Endothelial cell of umbilical vein (primary cell): ENCODE results near the gene CCSER1. TPM values are rescaled to one million over a fixed set of nuclear protein-coding genes. Genes with fewer than 3 reads are reported as not detected.

Experiments
- BruUV-seq: library from RNA; stranded (reverse); fragments of 400-500 nt; replicated peaks from 2 replicates; lab custom pipeline; 2021; lab: Mats Ljungman, UMichigan
- CTCF ChIA-PET: fragments of 300-600, 350-600 bp; sonication (Branson Sonifier 250); formaldehyde crosslinking; loops from one replicate; lab custom pipeline; 2021; ENCODE audit warnings: antibody characterized with exemption, inconsistent platforms; lab: Charles Lee
- POLR2A ChIA-PET: fragments of 300-600, 350-600 bp; sonication (Branson Sonifier 250); formaldehyde crosslinking; loops from one replicate; lab custom pipeline; 2021; ENCODE audit warnings: antibody characterized with exemption, inconsistent platforms; lab: Charles Lee
- DNase-seq: peaks from one replicate; pipeline ENCODE4 v3.0.0-alpha.2; 2011; ENCODE audit warnings: low read depth, low spot score
- FAIRE-seq: peaks from 2 replicates; lab custom pipeline; 2011; peaks lifted over from hg19 to GRCh38; lab: Jason Lieb, UNC
- H2AFZ ChIP-seq: 2 replicates; pipeline ENCODE4 v1.6.0; 2012; ENCODE audit warnings: low read depth, low read length, control low read depth, inconsistent platforms
- H3K27ac ChIP-seq: 2 replicates; pipeline ENCODE4 v1.5.1; 2011; ENCODE audit warnings: low read depth, mild to moderate bottlenecking, control low read depth, low read length, moderate library complexity; ENCODE audit not compliant: insufficient read depth
- H3K27me3 ChIP-seq, 2 experiments: 2 replicates each; pipeline versions ENCODE4 v1.6.0 to v1.6.1; 2011; ENCODE audit warnings: low read length in 2 of 2, mixed read lengths in 1 of 2; ENCODE audit not compliant: control insufficient read depth in 2 of 2, insufficient read depth in 2 of 2
- H3K36me3 ChIP-seq, 2 experiments: 2 replicates in 1 of 2; 3 replicates in 1 of 2; pipeline ENCODE4 v1.5.1; 2011; ENCODE audit warnings: low read length in 2 of 2, mild to moderate bottlenecking in 1 of 2, moderate library complexity in 1 of 2; ENCODE audit not compliant: control insufficient read depth in 2 of 2, insufficient read depth in 2 of 2; ENCODE audit errors: extremely low read depth in 1 of 2
- H3K4me1 ChIP-seq: 3 replicates; pipeline ENCODE4 v1.5.1; 2011; ENCODE audit warnings: mild to moderate bottlenecking, low read length; ENCODE audit not compliant: control insufficient read depth, insufficient read depth; ENCODE audit errors: extremely low read depth
- H3K4me2 ChIP-seq: 2 replicates; pipeline ENCODE4 v1.6.1; 2011; ENCODE audit warnings: low read length, control low read depth, mixed read lengths; ENCODE audit not compliant: insufficient read depth
- H3K4me3 ChIP-seq, 3 experiments: fragments of 200-600 bp in 1 of 3; sonication (generic), shearing (Covaris generic) in 1 of 3; replicated peaks in 1 of 3; 2 replicates each; pipeline ENCODE4 v1.5.1; 2011 to 2016; ENCODE audit warnings: control low read depth in 3 of 3, low read length in 3 of 3, mild to moderate bottlenecking in 2 of 3, inconsistent platforms in 1 of 3, low read depth in 1 of 3, moderate library complexity in 1 of 3; ENCODE audit not compliant: insufficient read depth in 1 of 3
- H3K79me2 ChIP-seq: 2 replicates; pipeline ENCODE4 v1.6.0; 2012; ENCODE audit warnings: low read length, inconsistent platforms; ENCODE audit not compliant: control insufficient read depth, insufficient read depth
- H3K9ac ChIP-seq: replicated peaks from 2 replicates; pipeline ENCODE3; 2011; ENCODE audit warnings: low read length, control low read depth; ENCODE audit not compliant: insufficient read depth; ENCODE audit errors: extremely low read depth
- H3K9me1 ChIP-seq: replicated peaks from 3 replicates; pipeline ENCODE4 v1.6.0; 2011; ENCODE audit warnings: mild to moderate bottlenecking, low read length; ENCODE audit not compliant: control insufficient read depth, insufficient read depth; ENCODE audit errors: extremely low read depth
- H3K9me3 ChIP-seq: replicated peaks from 2 replicates; pipeline ENCODE4 v1.5.1; 2012; ENCODE audit warnings: low read length, inconsistent platforms; ENCODE audit not compliant: control insufficient read depth, insufficient read depth
- H4K20me1 ChIP-seq: replicated peaks from 2 replicates; pipeline ENCODE3; 2011; ENCODE audit warnings: mild to moderate bottlenecking, low read length; ENCODE audit not compliant: control insufficient read depth, insufficient read depth; ENCODE audit errors: extremely low read depth
- EZH2 ChIP-seq: IDR thresholded peaks from 2 replicates; pipeline ENCODE4 v1.6.1; 2012; ENCODE audit warnings: borderline replicate concordance, low read depth, mild to moderate bottlenecking, moderate library complexity, low read length, inconsistent platforms; ENCODE audit not compliant: severe bottlenecking
- FOS ChIP-seq: IDR thresholded peaks from 2 replicates; pipeline ENCODE4 v1.6.1; 2011; ENCODE audit warnings: mild to moderate bottlenecking, low read length, moderate library complexity, borderline replicate concordance; ENCODE audit not compliant: insufficient read depth
- GATA2 ChIP-seq: IDR thresholded peaks from 2 replicates; pipeline ENCODE4 v1.7.0; 2011; ENCODE audit warnings: low read depth, mild to moderate bottlenecking, moderate library complexity, mixed read lengths, low read length; ENCODE audit not compliant: insufficient read length, insufficient read depth
- JUN ChIP-seq: IDR thresholded peaks from 2 replicates; pipeline ENCODE4 v1.6.1; 2011; ENCODE audit warnings: borderline replicate concordance, low read depth; ENCODE audit not compliant: insufficient read length, insufficient read depth
- MAX ChIP-seq: IDR thresholded peaks from 2 replicates; pipeline ENCODE4 v1.6.1; 2011; ENCODE audit not compliant: insufficient read depth, insufficient read length
- MYC ChIP-seq: IDR thresholded peaks from one replicate; pipeline ENCODE4 v1.6.1; 2011; ENCODE audit warnings: mild to moderate bottlenecking, low read depth, low read length
- POLR2A ChIP-seq: IDR thresholded peaks from 2 replicates; pipeline ENCODE4 v1.6.1; 2012; ENCODE audit warnings: low read depth, mild to moderate bottlenecking, control low read depth, low read length
- POLR2AphosphoS5 ChIP-seq: IDR thresholded peaks from 2 replicates; pipeline ENCODE4 v1.6.1; 2012; ENCODE audit warnings: low read depth, mild to moderate bottlenecking, control low read depth, low read length, moderate library complexity; ENCODE audit not compliant: insufficient read depth
- dilution Hi-C: fragments of 300-500 bp; cut with MboI; formaldehyde crosslinking; loops from one replicate; pipeline ENCODE4 v1.15.0; 2019; ENCODE audit warnings: low sequenced_read_pairs; ENCODE audit not compliant: extremely low pct_ligation_motif_present
- intact Hi-C: fragments of 100-400 bp; cut with micrococcal nuclease; formaldehyde crosslinking; loops from one replicate; pipeline ENCODE4 v1.10.0; 2022
- polyA plus RNA-seq, 4 experiments: library from polyadenylated mRNA; depleted of rRNA in 3 of 4; stranded (reverse) in 3 of 4; unstranded in 1 of 4; fragments of >200 nt; gene quantifications; 2 replicates each; pipeline versions ENCODE4 v1.2.1 to v1.2.3, GENCODE V29; 2011 to 2012; ENCODE audit warnings: missing spikeins in 1 of 4
- total RNA-seq: library from RNA; stranded (reverse); gene quantifications from 2 replicates; pipeline ENCODE4 v1.2.3, GENCODE V29; 2021
- TF ChIP-seq, protein P1 (sequence below), 2 donors: IDR thresholded peaks; 1 replicate in 1 of 2; 2 replicates in 1 of 2; pipeline ENCODE4 v1.5.1; 2011; ENCODE audit warnings: low read length in 2 of 2, mild to moderate bottlenecking in 2 of 2, moderate library complexity in 2 of 2, control low read depth in 1 of 2, inconsistent platforms in 1 of 2, low read depth in 1 of 2; ENCODE audit not compliant: insufficient read depth in 1 of 2; ENCODE audit errors: extremely low read depth in 1 of 2

CCSER1 gene
- total and polyA plus RNA-seq, 2 donors (not counting 3 experiments of a cell fraction or from before 2014, with no cell fraction given): 0.11 to 1.8 TPM

GRCh38 chr4:91304292-91304691 is 1177.1 kb downstream of the CCSER1 start:
- no TSS peak for BruUV-seq
- dilution Hi-C loops: no loop called here

More at GRCh38 chr4:91304292-91304691, 1177.1 kb downstream of the CCSER1 start:
- H3K79me2 ChIP-seq: no peaks in the 10 kb centered on the region
- DNase-seq (no peak), FAIRE-seq (no peak)
- H3K27ac ChIP-seq: no peak overlapping the region
- H3K9me3 ChIP-seq: no peaks in the 10 kb centered on the region
- TF ChIP-seq MAX: no peak
- no peak for TF ChIP-seq GATA2
- no peak for TF ChIP-seq POLR2AphosphoS5
- no peak for TF ChIP-seq MYC
- TF ChIP-seq EZH2: no peak
- TF ChIP-seq FOS: no peak
- TF ChIP-seq JUN: no peak
- no peak for TF ChIP-seq POLR2A
- TF ChIP-seq, protein P1, sequence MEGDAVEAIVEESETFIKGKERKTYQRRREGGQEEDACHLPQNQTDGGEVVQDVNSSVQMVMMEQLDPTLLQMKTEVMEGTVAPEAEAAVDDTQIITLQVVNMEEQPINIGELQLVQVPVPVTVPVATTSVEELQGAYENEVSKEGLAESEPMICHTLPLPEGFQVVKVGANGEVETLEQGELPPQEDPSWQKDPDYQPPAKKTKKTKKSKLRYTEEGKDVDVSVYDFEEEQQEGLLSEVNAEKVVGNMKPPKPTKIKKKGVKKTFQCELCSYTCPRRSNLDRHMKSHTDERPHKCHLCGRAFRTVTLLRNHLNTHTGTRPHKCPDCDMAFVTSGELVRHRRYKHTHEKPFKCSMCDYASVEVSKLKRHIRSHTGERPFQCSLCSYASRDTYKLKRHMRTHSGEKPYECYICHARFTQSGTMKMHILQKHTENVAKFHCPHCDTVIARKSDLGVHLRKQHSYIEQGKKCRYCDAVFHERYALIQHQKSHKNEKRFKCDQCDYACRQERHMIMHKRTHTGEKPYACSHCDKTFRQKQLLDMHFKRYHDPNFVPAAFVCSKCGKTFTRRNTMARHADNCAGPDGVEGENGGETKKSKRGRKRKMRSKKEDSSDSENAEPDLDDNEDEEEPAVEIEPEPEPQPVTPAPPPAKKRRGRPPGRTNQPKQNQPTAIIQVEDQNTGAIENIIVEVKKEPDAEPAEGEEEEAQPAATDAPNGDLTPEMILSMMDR (IDR thresholded peaks at IDR 0.05; ENCODE audit: extremely low read depth in 1 of 2, insufficient read depth in 1 of 2, low read depth in 1 of 2, low read length in 2 of 2): no peak
- no peak overlapping the region for H3K4me3 ChIP-seq
- H3K4me2 ChIP-seq: no peak overlapping the region
- H3K4me1 ChIP-seq: no peaks in the 10 kb centered on the region
- no peaks in the 10 kb centered on the region for H4K20me1 ChIP-seq
- no peaks in the 10 kb centered on the region for H3K27me3 ChIP-seq
- POLR2A ChIA-PET: no interaction called here
- no peaks in the 10 kb centered on the region for H3K9me1 ChIP-seq
- H3K36me3 ChIP-seq: no peaks in the 10 kb centered on the region
- no peak overlapping the region for H3K9ac ChIP-seq
- intact Hi-C loops: no loop called here
- CTCF ChIA-PET: no interaction called here
- no peak overlapping the region for H2AFZ ChIP-seq
